ENCODE results near the gene CTSS.

DNA sequence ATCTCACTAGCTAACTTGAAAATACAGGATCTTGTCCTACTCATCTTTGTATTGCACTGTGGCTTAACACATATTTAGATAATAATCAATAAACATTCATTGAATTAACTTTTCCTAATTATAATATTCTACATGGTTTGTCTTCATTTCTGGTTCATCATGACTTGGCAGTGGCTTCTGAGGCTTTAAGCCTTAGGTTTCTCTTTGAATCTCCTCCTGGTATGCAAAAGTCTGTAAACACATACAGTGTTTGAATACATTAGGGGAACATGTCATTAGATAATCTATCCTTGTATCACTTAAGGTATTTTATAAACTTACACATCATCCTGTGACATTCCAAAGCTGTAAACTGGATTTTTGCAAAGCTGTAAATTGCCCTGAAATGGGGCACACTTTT is 21.9 kb upstream of the CTSS start:
- TF ChIP-seq, protein P1, sequence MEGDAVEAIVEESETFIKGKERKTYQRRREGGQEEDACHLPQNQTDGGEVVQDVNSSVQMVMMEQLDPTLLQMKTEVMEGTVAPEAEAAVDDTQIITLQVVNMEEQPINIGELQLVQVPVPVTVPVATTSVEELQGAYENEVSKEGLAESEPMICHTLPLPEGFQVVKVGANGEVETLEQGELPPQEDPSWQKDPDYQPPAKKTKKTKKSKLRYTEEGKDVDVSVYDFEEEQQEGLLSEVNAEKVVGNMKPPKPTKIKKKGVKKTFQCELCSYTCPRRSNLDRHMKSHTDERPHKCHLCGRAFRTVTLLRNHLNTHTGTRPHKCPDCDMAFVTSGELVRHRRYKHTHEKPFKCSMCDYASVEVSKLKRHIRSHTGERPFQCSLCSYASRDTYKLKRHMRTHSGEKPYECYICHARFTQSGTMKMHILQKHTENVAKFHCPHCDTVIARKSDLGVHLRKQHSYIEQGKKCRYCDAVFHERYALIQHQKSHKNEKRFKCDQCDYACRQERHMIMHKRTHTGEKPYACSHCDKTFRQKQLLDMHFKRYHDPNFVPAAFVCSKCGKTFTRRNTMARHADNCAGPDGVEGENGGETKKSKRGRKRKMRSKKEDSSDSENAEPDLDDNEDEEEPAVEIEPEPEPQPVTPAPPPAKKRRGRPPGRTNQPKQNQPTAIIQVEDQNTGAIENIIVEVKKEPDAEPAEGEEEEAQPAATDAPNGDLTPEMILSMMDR (IDR thresholded peaks at IDR 0.05; ENCODE audit: borderline replicate concordance, extremely low read depth, low read length, poor library complexity, severe bottlenecking) = no peak
- no peak for TF ChIP-seq EZH2 (IDR thresholded peaks at IDR 0.05; ENCODE audit: borderline replicate concordance, low read depth, low read length, severe bottlenecking)

Data from DND-41 (cell line).